ENCODE measurements around the gene RFFL. TPM values are rescaled to one million over a fixed set of nuclear protein-coding genes. Genes with fewer than 3 reads are reported as not detected.

RFFL gene
- total RNA-seq, 1 donor from 2014 or later, result 9.5 TPM

DNA sequence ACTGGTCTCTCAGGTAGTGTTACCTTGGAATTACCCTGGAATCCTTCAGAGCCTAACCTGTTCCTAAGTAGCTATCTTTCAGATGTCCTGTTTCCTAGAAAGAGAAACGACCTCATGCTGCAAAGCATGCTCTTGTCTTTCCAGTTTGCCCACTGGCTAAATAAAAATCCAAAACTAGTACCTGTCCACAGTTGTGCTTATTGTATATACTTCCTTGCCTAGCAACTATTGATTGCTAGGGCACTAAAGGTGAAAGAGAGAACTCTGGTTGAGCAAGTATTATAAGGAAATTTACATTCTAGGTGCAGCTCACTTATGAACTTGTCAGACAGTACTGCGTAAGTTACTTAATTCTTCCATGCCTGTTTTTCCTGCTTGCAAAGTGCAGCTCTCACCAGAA lies 44.7 kb downstream of the RFFL start:
- Histone ChIP-seq H3K27ac (ENCODE audit: low read depth, low read length) (no peak overlapping the region), H3K79me2 (ENCODE audit: insufficient read depth, low read length) (peaks cover 11% of the 10 kb centered on the region), H2AFZ (ENCODE audit: low read depth, low read length) (no peak overlapping the region), H3K9me3 (ENCODE audit: insufficient read depth, low read depth, low read length) (no peaks in the 10 kb centered on the region), H3K27me3 (ENCODE audit: insufficient read depth, low read length) (no peaks in the 10 kb centered on the region), H3K4me3 (ENCODE audit: insufficient read depth, low read depth, low read length) (no peak overlapping the region), H3K4me2 (ENCODE audit: low read length) (no peak overlapping the region), H3K36me3 (ENCODE audit: insufficient read depth, low read length) (peaks cover 18% of the 10 kb centered on the region), H4K20me1 (ENCODE audit: insufficient read depth, low read length) (no peaks in the 10 kb centered on the region), H3K9ac (ENCODE audit: low read length) (no peak overlapping the region), H3K4me1 (ENCODE audit: insufficient read depth, low read length) (peaks cover 23% of the 10 kb centered on the region)
- no peak for FAIRE-seq
- Mint-ChIP-seq H3K27me3 (ENCODE audit: low read depth, unreplicated experiment) (no peaks in the 10 kb centered on the region), H3K9me3 (ENCODE audit: unreplicated experiment) (no peaks in the 10 kb centered on the region), H3K4me1 (ENCODE audit: low read depth, unreplicated experiment) (peaks cover 13% of the 10 kb centered on the region), H3K36me3 (ENCODE audit: low read depth, unreplicated experiment) (peaks cover 27% of the 10 kb centered on the region), H3K4me3 (ENCODE audit: unreplicated experiment) (no peak overlapping the region), H3K27ac (ENCODE audit: unreplicated experiment) (no peak overlapping the region)
- no peak for TF ChIP-seq EZH2 (IDR thresholded peaks at IDR 0.05; ENCODE audit: insufficient read depth, low read length)
- TF ChIP-seq, protein P1, sequence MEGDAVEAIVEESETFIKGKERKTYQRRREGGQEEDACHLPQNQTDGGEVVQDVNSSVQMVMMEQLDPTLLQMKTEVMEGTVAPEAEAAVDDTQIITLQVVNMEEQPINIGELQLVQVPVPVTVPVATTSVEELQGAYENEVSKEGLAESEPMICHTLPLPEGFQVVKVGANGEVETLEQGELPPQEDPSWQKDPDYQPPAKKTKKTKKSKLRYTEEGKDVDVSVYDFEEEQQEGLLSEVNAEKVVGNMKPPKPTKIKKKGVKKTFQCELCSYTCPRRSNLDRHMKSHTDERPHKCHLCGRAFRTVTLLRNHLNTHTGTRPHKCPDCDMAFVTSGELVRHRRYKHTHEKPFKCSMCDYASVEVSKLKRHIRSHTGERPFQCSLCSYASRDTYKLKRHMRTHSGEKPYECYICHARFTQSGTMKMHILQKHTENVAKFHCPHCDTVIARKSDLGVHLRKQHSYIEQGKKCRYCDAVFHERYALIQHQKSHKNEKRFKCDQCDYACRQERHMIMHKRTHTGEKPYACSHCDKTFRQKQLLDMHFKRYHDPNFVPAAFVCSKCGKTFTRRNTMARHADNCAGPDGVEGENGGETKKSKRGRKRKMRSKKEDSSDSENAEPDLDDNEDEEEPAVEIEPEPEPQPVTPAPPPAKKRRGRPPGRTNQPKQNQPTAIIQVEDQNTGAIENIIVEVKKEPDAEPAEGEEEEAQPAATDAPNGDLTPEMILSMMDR (IDR thresholded peaks at IDR 0.05; ENCODE audit: insufficient read depth, low read depth, low read length), result no peak
- DNase-seq (ENCODE audit: low read depth), result no peak

DNA sequence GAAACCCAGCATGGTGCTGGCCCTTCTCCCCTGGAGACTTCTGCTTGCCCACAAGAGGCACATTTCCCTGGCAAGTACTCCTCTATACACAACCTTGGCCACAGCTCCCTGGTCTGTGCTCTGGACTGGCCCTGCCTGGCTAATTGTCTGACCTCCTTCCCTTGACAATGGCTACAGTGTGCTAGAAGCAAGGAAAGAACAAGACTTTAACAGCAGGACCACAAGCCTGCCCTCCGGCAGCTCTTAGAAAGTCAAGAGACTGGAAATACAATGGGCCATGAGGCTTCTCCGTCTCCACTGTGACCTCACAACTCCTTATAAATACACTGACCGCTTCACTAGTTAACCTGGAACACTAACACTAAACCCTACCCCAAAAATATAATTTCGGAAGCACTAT lies 46.5 kb downstream of the RFFL start:
- Histone ChIP-seq H3K4me2 (ENCODE audit: low read length) (no peak overlapping the region), H3K36me3 (ENCODE audit: insufficient read depth, low read length) (peaks cover 18% of the 10 kb centered on the region), H3K4me1 (ENCODE audit: insufficient read depth, low read length) (peaks cover 6% of the 10 kb centered on the region), H3K27ac (ENCODE audit: low read depth, low read length) (no peak overlapping the region), H3K9ac (ENCODE audit: low read length) (no peak overlapping the region), H3K9me3 (ENCODE audit: insufficient read depth, low read depth, low read length) (no peaks in the 10 kb centered on the region), H3K27me3 (ENCODE audit: insufficient read depth, low read length) (no peaks in the 10 kb centered on the region), H3K4me3 (ENCODE audit: insufficient read depth, low read depth, low read length) (no peak overlapping the region), H3K79me2 (ENCODE audit: insufficient read depth, low read length) (peaks cover 11% of the 10 kb centered on the region), H2AFZ (ENCODE audit: low read depth, low read length) (no peak overlapping the region), H4K20me1 (ENCODE audit: insufficient read depth, low read length) (no peaks in the 10 kb centered on the region)
- H3K27ac Mint-ChIP-seq (ENCODE audit: unreplicated experiment), result no peak overlapping the region
- H3K27me3 Mint-ChIP-seq (ENCODE audit: low read depth, unreplicated experiment), result no peaks in the 10 kb centered on the region
- FAIRE-seq, result no peak
- no peak overlapping the region for H3K4me3 Mint-ChIP-seq (ENCODE audit: unreplicated experiment)
- TF ChIP-seq EZH2 (IDR thresholded peaks at IDR 0.05; ENCODE audit: insufficient read depth, low read length), result no peak
- TF ChIP-seq, protein P1 (IDR thresholded peaks at IDR 0.05; ENCODE audit: insufficient read depth, low read depth, low read length), result no peak
- H3K4me1 Mint-ChIP-seq (ENCODE audit: low read depth, unreplicated experiment), result peaks cover under 1% of the 10 kb centered on the region
- no peak for DNase-seq (ENCODE audit: low read depth)
- no peaks in the 10 kb centered on the region for H3K9me3 Mint-ChIP-seq (ENCODE audit: unreplicated experiment)
- H3K36me3 Mint-ChIP-seq (ENCODE audit: low read depth, unreplicated experiment), result peaks cover 27% of the 10 kb centered on the region

GRCh38 chr17:35016369-35016768 lies 47.1 kb downstream of the RFFL start:
- H3K36me3 ChIP-seq (ENCODE audit: insufficient read depth, low read length), result peaks cover 18% of the 10 kb centered on the region
- FAIRE-seq, result no peak
- H3K36me3 Mint-ChIP-seq (ENCODE audit: low read depth, unreplicated experiment), result peaks cover 27% of the 10 kb centered on the region

More at GRCh38 chr17:35016369-35016768, 47.1 kb downstream of the RFFL start:
- Histone ChIP-seq H3K4me2 (ENCODE audit: low read length) (no peak overlapping the region), H2AFZ (ENCODE audit: low read depth, low read length) (no peak overlapping the region), H3K79me2 (ENCODE audit: insufficient read depth, low read length) (peaks cover 11% of the 10 kb centered on the region), H4K20me1 (ENCODE audit: insufficient read depth, low read length) (no peaks in the 10 kb centered on the region), H3K27ac (ENCODE audit: low read depth, low read length) (no peak overlapping the region), H3K4me1 (ENCODE audit: insufficient read depth, low read length) (no peaks in the 10 kb centered on the region), H3K27me3 (ENCODE audit: insufficient read depth, low read length) (no peaks in the 10 kb centered on the region), H3K9ac (ENCODE audit: low read length) (no peak overlapping the region), H3K4me3 (ENCODE audit: insufficient read depth, low read depth, low read length) (no peak overlapping the region), H3K9me3 (ENCODE audit: insufficient read depth, low read depth, low read length) (no peaks in the 10 kb centered on the region)
- Mint-ChIP-seq H3K4me1 (ENCODE audit: low read depth, unreplicated experiment) (no peaks in the 10 kb centered on the region), H3K9me3 (ENCODE audit: unreplicated experiment) (no peaks in the 10 kb centered on the region), H3K27ac (ENCODE audit: unreplicated experiment) (no peak overlapping the region), H3K27me3 (ENCODE audit: low read depth, unreplicated experiment) (no peaks in the 10 kb centered on the region), H3K4me3 (ENCODE audit: unreplicated experiment) (no peak overlapping the region)
- TF ChIP-seq, protein P1 (IDR thresholded peaks at IDR 0.05; ENCODE audit: insufficient read depth, low read depth, low read length), result no peak
- no peak for TF ChIP-seq EZH2 (IDR thresholded peaks at IDR 0.05; ENCODE audit: insufficient read depth, low read length)
- no peak for DNase-seq (ENCODE audit: low read depth)

Data from astrocyte (in vitro differentiated cells and primary cell).